Thyroid gland (tissue), 4 donors: ENCODE results near the gene PNPLA2. TPM values are rescaled to one million over a fixed set of nuclear protein-coding genes. Genes with fewer than 3 reads are reported as not detected.

Experiments used
- DNase-seq, 2 donors: peaks; one replicate each; pipeline ENCODE4 v3.0.0-alpha.2; 2019
- H3K27ac ChIP-seq, 3 donors: fragments of 200-600 bp; sonication (generic); 1 replicate in 2 of 3; 2 replicates in 1 of 3; pipeline ENCODE4 v1.5.1; 2016 to 2019; ENCODE audit warnings: mild to moderate bottlenecking in 1 of 3, moderate library complexity in 1 of 3
- H3K27me3 ChIP-seq: fragments of 200-600 bp; sonication (generic); one replicate; pipeline ENCODE4 v1.5.1; 2019
- H3K36me3 ChIP-seq, 2 donors: fragments of 200-600 bp; sonication (generic); one replicate each; pipeline ENCODE4 v1.5.1; 2016 to 2019
- H3K4me1 ChIP-seq, 2 donors: fragments of 200-600 bp; sonication (generic); one replicate each; pipeline ENCODE4 v1.5.1; 2017 to 2019
- H3K4me3 ChIP-seq, 3 donors: fragments of 200-600 bp; sonication (generic); replicated peaks in 1 of 3; 1 replicate in 2 of 3; 2 replicates in 1 of 3; pipeline ENCODE4 v1.5.1; 2016; ENCODE audit warnings: mild to moderate bottlenecking in 1 of 3
- H3K9me3 ChIP-seq: fragments of 200-600 bp; sonication (generic); one replicate; pipeline ENCODE4 v1.5.1; 2017
- CTCF ChIP-seq, 6 experiments: fragments of 200-600 bp in 3 of 6; fragments of 450-650 bp in 3 of 6; sonication (generic) in 3 of 6; IDR thresholded peaks; one replicate each; pipeline ENCODE4 v1.5.1; 2016 to 2019; ENCODE audit warnings: antibody characterized with exemption in 6 of 6, mild to moderate bottlenecking in 2 of 6, inconsistent platforms in 1 of 6, moderate library complexity in 1 of 6
- POLR2A ChIP-seq, 2 donors: fragments of 450-650 bp; IDR thresholded peaks; one replicate each; pipeline ENCODE4 v1.6.1; 2017; ENCODE audit warnings: antibody characterized with exemption in 2 of 2, mild to moderate bottlenecking in 2 of 2, moderate library complexity in 1 of 2
- WGBS, 2 donors: methylation state at CpG; one replicate each; pipeline ENCODE4 v1.1.5; 2017; 5-methylcytosine and 5-hydroxymethylcytosine counted together
- intact Hi-C: fragments of 100-400 bp; cut with DNase I; formaldehyde crosslinking; loops from one replicate; pipeline ENCODE4 v1.15.1; 2023
- total RNA-seq, 4 donors: library from RNA; depleted of rRNA; stranded (reverse); fragments of >200 nt; gene quantifications; one replicate each; pipeline ENCODE4 v1.2.3, GENCODE V29; 2016

The PNPLA2 gene
- total RNA-seq, 4 donors from 2014 or later = 35.8 to 95.0 (median 57.6) TPM

GRCh38 chr11:792535-792821 lies 26.2 kb upstream of the PNPLA2 start:
- Histone ChIP-seq H3K27ac (no peak overlapping the region), H3K27me3 (no peaks in the 10 kb centered on the region), H3K36me3 (no peaks in the 10 kb centered on the region), H3K4me3 (no peak overlapping the region), H3K4me1 (peaks cover 25 to 30% of the 10 kb centered on the region in 2 donors), H3K9me3 (no peaks in the 10 kb centered on the region)
- 87 to 97% methylated on average over 4 to 5 of the region's 15 CpGs for WGBS, 2 donors
- intact Hi-C loops = no loop called here
- TF ChIP-seq POLR2A (IDR thresholded peaks at IDR 0.05) (no peak), CTCF (IDR thresholded peaks at IDR 0.05) (no peak)
- no peak for DNase-seq

GRCh38 chr11:792873-793272 lies 25.8 kb upstream of the PNPLA2 start:
- intact Hi-C loops = no loop called here
- Histone ChIP-seq H3K27ac (no peak overlapping the region), H3K27me3 (no peaks in the 10 kb centered on the region), H3K9me3 (no peaks in the 10 kb centered on the region), H3K4me1 (peaks cover 25 to 30% of the 10 kb centered on the region in 2 donors), H3K4me3 (no peak overlapping the region), H3K36me3 (no peaks in the 10 kb centered on the region)
- no peak for DNase-seq
- WGBS, 2 donors = 91 to 93% methylated on average over 8 to 13 of the region's 13 CpGs
- no peak for TF ChIP-seq CTCF (IDR thresholded peaks at IDR 0.05)
- TF ChIP-seq POLR2A (IDR thresholded peaks at IDR 0.05) = no peak

GRCh38 chr11:793556-793955 lies 25.2 kb upstream of the PNPLA2 start:
- TF ChIP-seq POLR2A (IDR thresholded peaks at IDR 0.05) (no peak), CTCF (IDR thresholded peaks at IDR 0.05) (no peak)
- 91 to 96% methylated on average over 3 to 4 of the region's 7 CpGs for WGBS, 2 donors
- no peak for DNase-seq

GRCh38 chr11:794013-794765 lies 24.5 kb upstream of the PNPLA2 start:
- H3K4me1 ChIP-seq = peaks cover 31 to 36% of the 10 kb centered on the region in 2 donors
- H3K4me3 ChIP-seq = no peak overlapping the region
- 94 to 98% methylated on average over 7 to 26 of the region's 31 CpGs for WGBS, 2 donors
- intact Hi-C loops = no loop called here
- no peaks in the 10 kb centered on the region for H3K36me3 ChIP-seq
- H3K27ac ChIP-seq = no peak overlapping the region
- H3K27me3 ChIP-seq = no peaks in the 10 kb centered on the region
- no peak for DNase-seq
- H3K9me3 ChIP-seq = no peaks in the 10 kb centered on the region
- no peak for TF ChIP-seq CTCF (IDR thresholded peaks at IDR 0.05)
- no peak for TF ChIP-seq POLR2A (IDR thresholded peaks at IDR 0.05)

More at GRCh38 chr11:793556-793955, 25.2 kb upstream of the PNPLA2 start:
- Histone ChIP-seq H3K27me3 (no peaks in the 10 kb centered on the region), H3K9me3 (no peaks in the 10 kb centered on the region), H3K4me3 (no peak overlapping the region), H3K27ac (no peak overlapping the region), H3K36me3 (no peaks in the 10 kb centered on the region), H3K4me1 (peaks cover 29 to 34% of the 10 kb centered on the region in 2 donors)
- intact Hi-C loops = no loop called here

- Histone ChIP-seq H3K4me3 (peak overlapping the region in 1 of 3 donors; percentile 71), H3K27ac (peak overlapping the region in 1 of 3 donors; percentile 16), H3K9me3 (no peaks in the 10 kb centered on the region), H3K27me3 (no peaks in the 10 kb centered on the region), H3K36me3 (no peaks in the 10 kb centered on the region), H3K4me1 (peaks cover 30 to 31% of the 10 kb centered on the region in 2 donors)
- 56 to 63% methylated on average over 23 to 28 of the region's 38 CpGs for WGBS, 2 donors
- no peak for TF ChIP-seq POLR2A (IDR thresholded peaks at IDR 0.05)
- no peak for TF ChIP-seq CTCF (IDR thresholded peaks at IDR 0.05)
- peak; percentile 45 to 47 for DNase-seq
- intact Hi-C loops = no loop called here
Observed at GRCh38 chr11:794766-795633, 23.7 kb upstream of the PNPLA2 start.
